Esophagus (tissue), 2 donors: ENCODE measurements around the gene ORM2. TPM values are rescaled to one million over a fixed set of nuclear protein-coding genes. Genes with fewer than 3 reads are reported as not detected.

ENCODE experiments used
- H3K27ac ChIP-seq, 2 donors: one replicate each; pipeline ENCODE4 v1.5.1; 2013; ENCODE audit warnings: low read depth in 2 of 2, mild to moderate bottlenecking in 2 of 2, inconsistent platforms in 1 of 2, low read length in 1 of 2, moderate library complexity in 1 of 2
- H3K27me3 ChIP-seq, 2 donors: one replicate each; pipeline ENCODE4 v1.6.1; 2013; ENCODE audit warnings: low read length in 2 of 2, control low read depth in 1 of 2, mild to moderate bottlenecking in 1 of 2; ENCODE audit not compliant: insufficient read depth in 2 of 2, control insufficient read depth in 1 of 2
- H3K36me3 ChIP-seq, 2 donors: one replicate each; pipeline ENCODE4 v1.6.1; 2013; ENCODE audit warnings: low read length in 1 of 2; ENCODE audit not compliant: control insufficient read depth in 2 of 2, insufficient read depth in 2 of 2
- H3K4me1 ChIP-seq, 2 donors: one replicate each; pipeline ENCODE4 v1.6.1; 2013; ENCODE audit warnings: low read length in 1 of 2; ENCODE audit not compliant: control insufficient read depth in 2 of 2, insufficient read depth in 2 of 2
- H3K4me3 ChIP-seq, 2 donors: one replicate each; pipeline ENCODE4 v1.5.1; 2013; ENCODE audit warnings: low read length in 2 of 2, mild to moderate bottlenecking in 2 of 2, low read depth in 1 of 2, moderate library complexity in 1 of 2
- H3K9me3 ChIP-seq, 2 donors: one replicate each; pipeline ENCODE4 v1.6.1; 2013; ENCODE audit warnings: mild to moderate bottlenecking in 2 of 2, low read depth in 1 of 2, low read length in 1 of 2, moderate library complexity in 1 of 2; ENCODE audit not compliant: control insufficient read depth in 2 of 2, insufficient read depth in 1 of 2
- WGBS, 2 donors: extraction: QIAGEN DNeasy Blood & Tissue Kit; methylation state at CpG; one replicate each; pipeline ENCODE4 v1.1.7; 2013; 5-methylcytosine and 5-hydroxymethylcytosine counted together
- polyA plus RNA-seq, 2 donors: library from polyadenylated mRNA; stranded (reverse); fragments of 200-250 nt; gene quantifications; one replicate each; pipeline ENCODE4 v1.2.3, GENCODE V29; 2013
- donor health status: healthy with polysubstance abuse.
- donor health status: Bipolar disorder and iron deficiency.

The ORM2 gene
- polyA plus RNA-seq, 2 donors, result 0.12 TPM; not detected in 1

- 88 to 90% methylated on average over 6 of the region's 6 CpGs for WGBS, 2 donors
Measured at GRCh38 chr9:114367366-114367765, 37.7 kb downstream of the ORM2 start.

DNA sequence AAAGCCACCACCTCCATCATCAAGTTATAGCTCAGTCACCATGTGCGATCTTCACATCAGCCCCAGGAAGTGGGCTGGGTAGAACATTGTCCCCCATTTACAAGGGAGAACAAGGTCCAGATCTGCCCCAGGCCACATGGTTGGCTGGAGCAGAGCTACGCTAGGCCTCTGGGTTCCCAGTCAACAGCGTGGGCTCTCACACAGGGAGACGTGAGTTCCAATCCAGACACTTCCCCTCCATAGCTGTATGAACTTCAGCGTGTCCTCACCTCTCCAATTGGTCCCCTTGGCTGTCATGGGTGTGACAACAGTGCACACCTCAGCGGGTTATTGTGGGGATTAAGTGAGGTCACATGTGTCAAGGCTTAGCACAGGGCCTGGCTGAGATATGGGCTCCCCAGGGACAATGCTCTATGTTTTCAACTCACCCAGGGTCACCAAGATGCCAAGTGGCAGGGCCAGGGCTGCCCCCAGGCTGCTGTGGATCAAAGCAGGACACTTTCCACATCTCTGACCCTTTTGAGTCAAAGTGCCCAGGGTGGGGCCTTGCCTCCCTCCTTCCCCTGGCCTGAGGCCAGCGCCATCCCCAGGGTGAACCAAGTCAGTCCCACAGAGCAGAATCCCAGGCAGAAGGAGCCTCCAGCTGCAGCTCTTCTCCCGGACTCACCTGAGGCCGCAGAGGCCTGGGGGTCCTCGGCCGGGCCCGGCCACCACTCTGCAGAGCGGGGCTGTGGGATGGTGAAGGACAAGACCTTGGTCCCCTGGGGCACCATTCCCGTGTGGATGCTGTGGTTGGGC lies 38.3 kb downstream of the ORM2 start:
- Histone ChIP-seq H3K4me3 (no peak overlapping the region), H3K36me3 (peaks cover 7 to 11% of the 10 kb centered on the region in 2 donors), H3K27me3 (no peaks in the 10 kb centered on the region), H3K27ac (peak overlapping the region in 1 of 2 donors; percentile 58), H3K9me3 (no peaks in the 10 kb centered on the region), H3K4me1 (peaks cover 0 to 14% of the 10 kb centered on the region in 2 donors)
- 89 to 92% methylated on average over 14 of the region's 14 CpGs for WGBS, 2 donors

More at GRCh38 chr9:114367366-114367765, 37.7 kb downstream of the ORM2 start:
- Histone ChIP-seq H3K27me3 (no peaks in the 10 kb centered on the region), H3K27ac (peak overlapping the region; percentile 55 to 58), H3K4me3 (no peak overlapping the region), H3K4me1 (peaks cover 0 to 11% of the 10 kb centered on the region in 2 donors), H3K36me3 (peaks cover 7 to 11% of the 10 kb centered on the region in 2 donors), H3K9me3 (no peaks in the 10 kb centered on the region)

GRCh38 chr9:114369216-114370130 lies 39.8 kb downstream of the ORM2 start:
- 93 to 94% methylated on average over 9 of the region's 9 CpGs for WGBS, 2 donors
- Histone ChIP-seq H3K27ac (peak overlapping the region in 1 of 2 donors; percentile 42), H3K4me3 (no peak overlapping the region), H3K27me3 (no peaks in the 10 kb centered on the region), H3K9me3 (no peaks in the 10 kb centered on the region), H3K4me1 (peaks cover 0 to 13% of the 10 kb centered on the region in 2 donors), H3K36me3 (peaks cover 7 to 12% of the 10 kb centered on the region in 2 donors)

- 74 to 84% methylated on average over 6 of the region's 6 CpGs for WGBS, 2 donors
- Histone ChIP-seq H3K27me3 (no peaks in the 10 kb centered on the region), H3K4me3 (no peak overlapping the region), H3K27ac (no peak overlapping the region), H3K4me1 (peaks cover 0 to 12% of the 10 kb centered on the region in 2 donors), H3K9me3 (no peaks in the 10 kb centered on the region), H3K36me3 (peaks cover 7 to 12% of the 10 kb centered on the region in 2 donors)
Measured at GRCh38 chr9:114370251-114370967, 40.7 kb downstream of the ORM2 start.

DNA sequence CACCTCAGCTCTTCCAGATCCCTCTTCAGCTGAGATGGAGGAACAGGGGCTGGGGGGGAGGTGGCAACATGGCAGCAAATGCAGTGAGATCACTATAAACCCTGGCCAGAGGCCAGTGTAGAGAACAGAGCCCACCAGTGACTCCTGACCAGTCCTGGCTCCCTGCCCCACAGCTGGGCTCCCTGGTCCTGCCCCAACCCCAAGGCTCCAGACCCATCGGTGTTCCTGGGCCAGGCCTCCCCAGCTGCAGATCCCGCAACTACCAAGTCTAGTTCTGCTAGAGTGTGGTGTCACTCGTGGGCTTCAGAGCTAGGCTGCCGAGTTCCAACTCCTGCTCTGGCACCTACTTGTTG lies 41.3 kb downstream of the ORM2 start:
- peaks cover 0 to 12% of the 10 kb centered on the region in 2 donors for H3K4me1 ChIP-seq

GRCh38 chr9:114371343-114371944 lies 41.8 kb downstream of the ORM2 start:
- Histone ChIP-seq H3K4me1 (peaks cover 0 to 12% of the 10 kb centered on the region in 2 donors), H3K27me3 (no peaks in the 10 kb centered on the region), H3K4me3 (no peak overlapping the region), H3K36me3 (peaks cover 7 to 15% of the 10 kb centered on the region in 2 donors), H3K27ac (peak overlapping the region in 1 of 2 donors; percentile 15), H3K9me3 (no peaks in the 10 kb centered on the region)
- 68 to 81% methylated on average over 7 of the region's 7 CpGs for WGBS, 2 donors

More for the DNA sequence above, 41.3 kb downstream of the ORM2 start:
- Histone ChIP-seq H3K27ac (no peak overlapping the region), H3K36me3 (peaks cover 7 to 12% of the 10 kb centered on the region in 2 donors), H3K27me3 (no peaks in the 10 kb centered on the region), H3K9me3 (no peaks in the 10 kb centered on the region), H3K4me3 (no peak overlapping the region)
- WGBS, 2 donors, result 73 to 82% methylated on average over 4 of the region's 4 CpGs

GRCh38 chr9:114371973-114372917 lies 42.6 kb downstream of the ORM2 start:
- peak overlapping the region; percentile 48 to 53 for H3K27ac ChIP-seq
- no peak overlapping the region for H3K4me3 ChIP-seq
- H3K36me3 ChIP-seq, result peaks cover 9 to 23% of the 10 kb centered on the region in 2 donors

DNA sequence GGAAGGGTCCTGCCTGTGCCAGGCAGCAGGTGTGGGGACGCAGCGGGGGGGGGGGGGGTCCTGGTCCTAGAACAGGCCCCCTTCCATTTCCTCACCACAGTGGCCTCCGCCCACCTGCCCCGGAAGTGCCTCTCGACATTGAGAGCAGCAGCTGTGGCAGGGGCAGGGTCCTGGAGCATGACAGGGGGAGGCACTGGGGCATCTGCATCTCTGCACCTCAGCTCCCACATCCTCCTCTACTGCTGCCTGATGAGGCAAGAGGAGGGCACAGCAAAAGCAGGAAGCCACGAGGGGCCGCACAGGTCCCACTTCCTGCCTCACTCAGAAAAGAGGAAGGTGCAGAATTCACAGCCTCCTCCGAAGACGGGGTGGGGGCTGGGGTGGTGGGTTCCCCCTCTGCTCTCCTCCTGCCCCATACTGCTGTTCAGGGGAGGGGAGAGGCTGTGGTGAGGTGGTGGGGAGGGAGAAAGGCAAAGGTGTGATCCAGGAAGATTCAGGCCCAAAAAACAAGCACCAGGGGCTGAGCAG lies 43.3 kb downstream of the ORM2 start:
- Histone ChIP-seq H3K4me3 (no peak overlapping the region), H3K4me1 (peaks cover 0 to 9% of the 10 kb centered on the region in 2 donors), H3K36me3 (peaks cover 11 to 23% of the 10 kb centered on the region in 2 donors), H3K9me3 (no peaks in the 10 kb centered on the region), H3K27ac (peak overlapping the region; percentile 48 to 53), H3K27me3 (no peaks in the 10 kb centered on the region)
- WGBS, 2 donors, result 60 to 62% methylated on average over 8 to 9 of the region's 9 CpGs

More at GRCh38 chr9:114371973-114372917, 42.6 kb downstream of the ORM2 start:
- 51 to 54% methylated on average over 14 of the region's 14 CpGs for WGBS, 2 donors
- Histone ChIP-seq H3K27me3 (no peaks in the 10 kb centered on the region), H3K9me3 (no peaks in the 10 kb centered on the region), H3K4me1 (peaks cover 0 to 12% of the 10 kb centered on the region in 2 donors)
